SK-N-SH treated with all-trans-retinoic acid at 6 μM for 48 hours (cell line): ENCODE measurements around the gene HOXD3.

Source experiments
- ATAC-seq: fragments of 200-7000 bp; cut with Tn5 transposase; 3 replicates; pipeline ENCODE4 v1.9.1; 2020; ENCODE audit warnings: mild to moderate bottlenecking, moderate library complexity
- ARNTL ChIP-seq: fragments of 450-650 bp; formaldehyde crosslinking; IDR thresholded peaks from 2 replicates; pipeline ENCODE4 v1.5.0; 2020; ENCODE audit warnings: low read depth, mild to moderate bottlenecking, moderate library complexity, borderline replicate concordance
- BACH2 ChIP-seq: fragments of 250-450 bp; sonication (Bioruptor Pico); IDR thresholded peaks from 2 replicates; pipeline ENCODE4 v1.9.0; 2021; ENCODE audit warnings: mild to moderate bottlenecking, borderline replicate concordance
- CREB5 ChIP-seq: fragments of 250-450 bp; sonication (Bioruptor Pico); IDR thresholded peaks from 2 replicates; pipeline ENCODE4 v1.5.1; 2020; ENCODE audit warnings: low read depth, mild to moderate bottlenecking, moderate library complexity
- CSDC2 ChIP-seq: fragments of 250-450 bp; sonication (Bioruptor Pico); IDR thresholded peaks from 2 replicates; pipeline ENCODE4 v1.5.0; 2020; ENCODE audit warnings: mild to moderate bottlenecking, moderate library complexity
- ESRRG ChIP-seq: fragments of 250-450 bp; sonication (Bioruptor Pico); IDR thresholded peaks from 2 replicates; pipeline ENCODE4 v1.6.1; 2021; ENCODE audit warnings: mild to moderate bottlenecking
- GLIS3 ChIP-seq: fragments of 250-450 bp; sonication (Bioruptor Pico); IDR thresholded peaks from 2 replicates; pipeline ENCODE4 v1.5.0; 2020; ENCODE audit warnings: mild to moderate bottlenecking, moderate library complexity
- OSR1 ChIP-seq: fragments of 250-450 bp; sonication (Bioruptor Pico); IDR thresholded peaks from 2 replicates; pipeline ENCODE4 v1.8.0; 2022; ENCODE audit warnings: moderate library complexity, mild to moderate bottlenecking, inconsistent platforms
- PPARA ChIP-seq: fragments of 250-450 bp; sonication (Bioruptor Pico); IDR thresholded peaks from 2 replicates; pipeline ENCODE4 v1.5.0; 2020; ENCODE audit warnings: mild to moderate bottlenecking, borderline replicate concordance
- RARB ChIP-seq: fragments of 250-450 bp; sonication (Bioruptor Pico); IDR thresholded peaks from 2 replicates; pipeline ENCODE4 v1.8.0; 2021; ENCODE audit warnings: mild to moderate bottlenecking, moderate library complexity
- SNAI2 ChIP-seq: fragments of 250-450 bp; sonication (Bioruptor Pico); IDR thresholded peaks from 2 replicates; pipeline ENCODE4 v1.5.0; 2020; ENCODE audit warnings: mild to moderate bottlenecking, moderate library complexity
- TCF4 ChIP-seq: fragments of 250-450 bp; sonication (Bioruptor Pico); IDR thresholded peaks from 2 replicates; pipeline ENCODE4 v1.8.0; 2021; ENCODE audit warnings: mild to moderate bottlenecking, moderate library complexity, borderline replicate concordance
- TOX ChIP-seq: fragments of 250-450 bp; sonication (Bioruptor Pico); IDR thresholded peaks from 2 replicates; pipeline ENCODE4 v1.8.0; 2021; ENCODE audit warnings: mild to moderate bottlenecking, moderate library complexity, borderline replicate concordance
- ZFP3 ChIP-seq: fragments of 250-450 bp; sonication (Bioruptor Pico); IDR thresholded peaks from 2 replicates; pipeline ENCODE4 v1.5.0; 2020; ENCODE audit warnings: mild to moderate bottlenecking, moderate library complexity
- ZFP30 ChIP-seq: fragments of 450-650 bp; formaldehyde crosslinking; IDR thresholded peaks from 2 replicates; pipeline ENCODE4 v1.5.0; 2022; ENCODE audit warnings: mild to moderate bottlenecking, moderate library complexity
- ZNF565 ChIP-seq: fragments of 450-650 bp; formaldehyde crosslinking; conservative IDR thresholded peaks from 2 replicates; pipeline ENCODE4 v1.5.0; 2020; ENCODE audit warnings: low read depth, mild to moderate bottlenecking, moderate library complexity
- ZNF8 ChIP-seq: fragments of 450-650 bp; formaldehyde crosslinking; IDR thresholded peaks from 2 replicates; pipeline ENCODE4 v1.5.0; 2020; ENCODE audit warnings: mild to moderate bottlenecking, moderate library complexity
- TF ChIP-seq, protein P1 (sequence below): fragments of 250-450 bp; sonication (Bioruptor Pico); IDR thresholded peaks from 2 replicates; pipeline ENCODE4 v1.8.0; 2020; ENCODE audit warnings: mild to moderate bottlenecking, moderate library complexity, borderline replicate concordance
- TF ChIP-seq, protein P2 (sequence below): fragments of 250-450 bp; sonication (Bioruptor Pico); IDR thresholded peaks from 2 replicates; pipeline ENCODE4 v1.5.1; 2021; ENCODE audit warnings: mild to moderate bottlenecking, moderate library complexity
- TF ChIP-seq, protein P3 (sequence below): fragments of 250-450 bp; sonication (Bioruptor Pico); IDR thresholded peaks from 2 replicates; pipeline ENCODE4 v1.5.0; 2020; ENCODE audit warnings: mild to moderate bottlenecking, moderate library complexity
- TF ChIP-seq, protein P4 (sequence below): fragments of 250-450 bp; sonication (Bioruptor Pico); IDR thresholded peaks from 2 replicates; pipeline ENCODE4 v1.8.0; 2021; ENCODE audit warnings: low read depth, mild to moderate bottlenecking, moderate library complexity, borderline replicate concordance

The HOXD3 gene

GRCh38 chr2:176120364-176121189 lies 36.5 kb upstream of the HOXD3 start:
- TF ChIP-seq SNAI2 (CRISPR knock-in tag) (no peak), PPARA (CRISPR knock-in tag) (no peak)
- ATAC-seq = no peak

- no peak for ATAC-seq
- TF ChIP-seq ZNF565 (no peak), BACH2 (CRISPR knock-in tag) (no peak)
These were observed 35.7 kb upstream of the HOXD3 start for GRCh38 chr2:176121190-176122051.

GRCh38 chr2:176122052-176122682 lies 34.9 kb upstream of the HOXD3 start:
- TF ChIP-seq CSDC2 (CRISPR knock-in tag) (no peak), GLIS3 (CRISPR knock-in tag) (no peak), ZFP30 (CRISPR knock-in tag) (no peak)
- TF ChIP-seq, protein P1, sequence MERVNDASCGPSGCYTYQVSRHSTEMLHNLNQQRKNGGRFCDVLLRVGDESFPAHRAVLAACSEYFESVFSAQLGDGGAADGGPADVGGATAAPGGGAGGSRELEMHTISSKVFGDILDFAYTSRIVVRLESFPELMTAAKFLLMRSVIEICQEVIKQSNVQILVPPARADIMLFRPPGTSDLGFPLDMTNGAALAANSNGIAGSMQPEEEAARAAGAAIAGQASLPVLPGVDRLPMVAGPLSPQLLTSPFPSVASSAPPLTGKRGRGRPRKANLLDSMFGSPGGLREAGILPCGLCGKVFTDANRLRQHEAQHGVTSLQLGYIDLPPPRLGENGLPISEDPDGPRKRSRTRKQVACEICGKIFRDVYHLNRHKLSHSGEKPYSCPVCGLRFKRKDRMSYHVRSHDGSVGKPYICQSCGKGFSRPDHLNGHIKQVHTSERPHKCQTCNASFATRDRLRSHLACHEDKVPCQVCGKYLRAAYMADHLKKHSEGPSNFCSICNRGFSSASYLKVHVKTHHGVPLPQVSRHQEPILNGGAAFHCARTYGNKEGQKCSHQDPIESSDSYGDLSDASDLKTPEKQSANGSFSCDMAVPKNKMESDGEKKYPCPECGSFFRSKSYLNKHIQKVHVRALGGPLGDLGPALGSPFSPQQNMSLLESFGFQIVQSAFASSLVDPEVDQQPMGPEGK (CRISPR knock-in tag) = peak; percentile 85; the same call in 1 of the 2 replicates
- ATAC-seq = peak; percentile 57

- peak; percentile 87 for ATAC-seq
- TF ChIP-seq CREB5 (CRISPR knock-in tag) = no peak
- no peak for TF ChIP-seq TCF4 (CRISPR knock-in tag)
- TF ChIP-seq, protein P2, sequence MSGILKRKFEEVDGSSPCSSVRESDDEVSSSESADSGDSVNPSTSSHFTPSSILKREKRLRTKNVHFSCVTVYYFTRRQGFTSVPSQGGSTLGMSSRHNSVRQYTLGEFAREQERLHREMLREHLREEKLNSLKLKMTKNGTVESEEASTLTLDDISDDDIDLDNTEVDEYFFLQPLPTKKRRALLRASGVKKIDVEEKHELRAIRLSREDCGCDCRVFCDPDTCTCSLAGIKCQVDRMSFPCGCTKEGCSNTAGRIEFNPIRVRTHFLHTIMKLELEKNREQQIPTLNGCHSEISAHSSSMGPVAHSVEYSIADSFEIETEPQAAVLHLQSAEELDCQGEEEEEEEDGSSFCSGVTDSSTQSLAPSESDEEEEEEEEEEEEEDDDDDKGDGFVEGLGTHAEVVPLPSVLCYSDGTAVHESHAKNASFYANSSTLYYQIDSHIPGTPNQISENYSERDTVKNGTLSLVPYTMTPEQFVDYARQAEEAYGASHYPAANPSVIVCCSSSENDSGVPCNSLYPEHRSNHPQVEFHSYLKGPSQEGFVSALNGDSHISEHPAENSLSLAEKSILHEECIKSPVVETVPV (CRISPR knock-in tag) = no peak
- TF ChIP-seq, protein P3, sequence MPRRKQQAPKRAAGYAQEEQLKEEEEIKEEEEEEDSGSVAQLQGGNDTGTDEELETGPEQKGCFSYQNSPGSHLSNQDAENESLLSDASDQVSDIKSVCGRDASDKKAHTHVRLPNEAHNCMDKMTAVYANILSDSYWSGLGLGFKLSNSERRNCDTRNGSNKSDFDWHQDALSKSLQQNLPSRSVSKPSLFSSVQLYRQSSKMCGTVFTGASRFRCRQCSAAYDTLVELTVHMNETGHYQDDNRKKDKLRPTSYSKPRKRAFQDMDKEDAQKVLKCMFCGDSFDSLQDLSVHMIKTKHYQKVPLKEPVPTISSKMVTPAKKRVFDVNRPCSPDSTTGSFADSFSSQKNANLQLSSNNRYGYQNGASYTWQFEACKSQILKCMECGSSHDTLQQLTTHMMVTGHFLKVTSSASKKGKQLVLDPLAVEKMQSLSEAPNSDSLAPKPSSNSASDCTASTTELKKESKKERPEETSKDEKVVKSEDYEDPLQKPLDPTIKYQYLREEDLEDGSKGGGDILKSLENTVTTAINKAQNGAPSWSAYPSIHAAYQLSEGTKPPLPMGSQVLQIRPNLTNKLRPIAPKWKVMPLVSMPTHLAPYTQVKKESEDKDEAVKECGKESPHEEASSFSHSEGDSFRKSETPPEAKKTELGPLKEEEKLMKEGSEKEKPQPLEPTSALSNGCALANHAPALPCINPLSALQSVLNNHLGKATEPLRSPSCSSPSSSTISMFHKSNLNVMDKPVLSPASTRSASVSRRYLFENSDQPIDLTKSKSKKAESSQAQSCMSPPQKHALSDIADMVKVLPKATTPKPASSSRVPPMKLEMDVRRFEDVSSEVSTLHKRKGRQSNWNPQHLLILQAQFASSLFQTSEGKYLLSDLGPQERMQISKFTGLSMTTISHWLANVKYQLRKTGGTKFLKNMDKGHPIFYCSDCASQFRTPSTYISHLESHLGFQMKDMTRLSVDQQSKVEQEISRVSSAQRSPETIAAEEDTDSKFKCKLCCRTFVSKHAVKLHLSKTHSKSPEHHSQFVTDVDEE (CRISPR knock-in tag) = no peak
- no peak for TF ChIP-seq ARNTL (CRISPR knock-in tag)
- no peak for TF ChIP-seq ZFP3 (CRISPR knock-in tag)
- no peak for TF ChIP-seq ESRRG (CRISPR knock-in tag)
- TF ChIP-seq ZNF8 (CRISPR knock-in tag) = no peak
- no peak for TF ChIP-seq OSR1 (CRISPR knock-in tag)
- TF ChIP-seq, protein P1 (CRISPR knock-in tag) = no peak
- no peak for TF ChIP-seq RARB
- TF ChIP-seq ZNF565 = no peak
- no peak for TF ChIP-seq ZFP30 (CRISPR knock-in tag)
- TF ChIP-seq, protein P4, sequence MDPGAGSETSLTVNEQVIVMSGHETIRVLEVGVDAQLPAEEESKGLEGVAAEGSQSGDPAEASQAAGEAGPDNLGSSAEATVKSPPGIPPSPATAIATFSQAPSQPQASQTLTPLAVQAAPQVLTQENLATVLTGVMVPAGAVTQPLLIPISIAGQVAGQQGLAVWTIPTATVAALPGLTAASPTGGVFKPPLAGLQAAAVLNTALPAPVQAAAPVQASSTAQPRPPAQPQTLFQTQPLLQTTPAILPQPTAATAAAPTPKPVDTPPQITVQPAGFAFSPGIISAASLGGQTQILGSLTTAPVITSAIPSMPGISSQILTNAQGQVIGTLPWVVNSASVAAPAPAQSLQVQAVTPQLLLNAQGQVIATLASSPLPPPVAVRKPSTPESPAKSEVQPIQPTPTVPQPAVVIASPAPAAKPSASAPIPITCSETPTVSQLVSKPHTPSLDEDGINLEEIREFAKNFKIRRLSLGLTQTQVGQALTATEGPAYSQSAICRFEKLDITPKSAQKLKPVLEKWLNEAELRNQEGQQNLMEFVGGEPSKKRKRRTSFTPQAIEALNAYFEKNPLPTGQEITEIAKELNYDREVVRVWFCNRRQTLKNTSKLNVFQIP = no peak
- TF ChIP-seq BACH2 (CRISPR knock-in tag) = no peak
- no peak for TF ChIP-seq TOX (CRISPR knock-in tag)
- no peak for TF ChIP-seq SNAI2 (CRISPR knock-in tag)
- TF ChIP-seq, all 23 proteins: peak for 0
These were observed 34.3 kb upstream of the HOXD3 start, which contains the start of gene HOXD9 for GRCh38 chr2:176122683-176123410. TSS of gene HOXD9 (plus strand) at chr2:176122719. CDS start at chr2:176122769, 50 bp downstream.
